GM19438 (cell line): ENCODE data around the gene KL.

ENCODE experiments used
- ATAC-seq: cut with Tn5 transposase; IDR thresholded peaks from one replicate; pipeline ENCODE4 v1.9.1; 2021; ENCODE audit warnings: low read depth; ENCODE audit not compliant: unreplicated experiment

Gene KL

DNA sequence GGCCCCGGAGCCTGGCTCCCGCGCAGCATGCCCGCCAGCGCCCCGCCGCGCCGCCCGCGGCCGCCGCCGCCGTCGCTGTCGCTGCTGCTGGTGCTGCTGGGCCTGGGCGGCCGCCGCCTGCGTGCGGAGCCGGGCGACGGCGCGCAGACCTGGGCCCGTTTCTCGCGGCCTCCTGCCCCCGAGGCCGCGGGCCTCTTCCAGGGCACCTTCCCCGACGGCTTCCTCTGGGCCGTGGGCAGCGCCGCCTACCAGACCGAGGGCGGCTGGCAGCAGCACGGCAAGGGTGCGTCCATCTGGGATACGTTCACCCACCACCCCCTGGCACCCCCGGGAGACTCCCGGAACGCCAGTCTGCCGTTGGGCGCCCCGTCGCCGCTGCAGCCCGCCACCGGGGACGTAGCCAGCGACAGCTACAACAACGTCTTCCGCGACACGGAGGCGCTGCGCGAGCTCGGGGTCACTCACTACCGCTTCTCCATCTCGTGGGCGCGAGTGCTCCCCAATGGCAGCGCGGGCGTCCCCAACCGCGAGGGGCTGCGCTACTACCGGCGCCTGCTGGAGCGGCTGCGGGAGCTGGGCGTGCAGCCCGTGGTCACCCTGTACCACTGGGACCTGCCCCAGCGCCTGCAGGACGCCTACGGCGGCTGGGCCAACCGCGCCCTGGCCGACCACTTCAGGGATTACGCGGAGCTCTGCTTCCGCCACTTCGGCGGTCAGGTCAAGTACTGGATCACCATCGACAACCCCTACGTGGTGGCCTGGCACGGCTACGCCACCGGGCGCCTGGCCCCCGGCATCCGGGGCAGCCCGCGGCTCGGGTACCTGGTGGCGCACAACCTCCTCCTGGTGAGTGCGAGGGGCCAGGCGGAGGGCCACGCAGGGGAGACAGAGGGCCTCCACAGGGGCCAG lies at the start of gene KL:
KL (plus strand) TSS at position 10 of the 909 bp plus-strand sequence; CDS start at position 28, 18 bp downstream.
- peak; percentile 42 for ATAC-seq

DNA sequence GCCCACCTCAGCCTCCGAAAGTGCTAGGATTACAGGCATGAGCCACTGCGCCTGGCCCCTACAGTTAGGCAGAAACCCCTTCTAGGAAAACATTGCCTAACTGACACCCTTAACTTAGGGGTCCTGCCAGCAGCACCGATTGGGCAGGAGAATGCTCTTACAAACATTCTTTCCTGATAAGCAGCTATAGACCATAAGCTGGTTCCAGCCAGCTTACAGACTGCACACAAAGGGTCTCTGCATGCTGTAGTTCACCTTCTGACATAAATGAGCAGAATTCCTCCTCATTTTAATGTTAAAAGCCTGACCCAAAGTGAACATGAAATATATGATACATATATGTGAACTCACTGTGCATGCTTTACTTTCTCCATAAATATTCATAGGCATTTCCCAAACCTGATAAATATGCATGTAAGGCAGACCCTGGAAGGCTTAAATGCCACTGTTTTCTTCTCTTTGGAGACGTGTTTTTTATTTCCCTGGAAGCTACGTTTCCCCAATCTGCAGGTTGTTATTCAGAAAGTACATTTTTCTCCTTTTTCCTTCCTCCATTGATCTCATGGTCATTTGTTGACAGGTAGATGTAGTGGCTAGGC lies 48.5 kb upstream of the KL start:
- ATAC-seq = no peak

DNA sequence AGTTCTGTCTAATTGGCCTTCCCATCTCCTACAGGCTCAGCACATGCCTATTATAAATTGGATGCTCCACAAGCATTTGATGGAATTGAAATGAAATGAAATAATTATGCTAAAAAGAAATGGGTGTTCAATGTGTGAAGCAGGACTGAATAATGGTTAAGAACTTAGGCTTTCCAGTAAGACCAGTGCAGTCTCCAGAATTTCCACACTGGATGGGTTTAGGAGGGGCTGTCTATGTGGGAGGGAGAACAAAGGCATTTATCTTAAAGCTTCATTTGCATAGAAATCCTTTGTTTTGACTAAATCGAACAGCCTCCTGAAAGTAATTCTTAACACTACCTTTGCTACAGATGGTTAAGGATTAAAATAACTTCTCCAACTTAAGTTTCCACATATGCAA lies 47.9 kb upstream of the KL start:
- no peak for ATAC-seq

DNA sequence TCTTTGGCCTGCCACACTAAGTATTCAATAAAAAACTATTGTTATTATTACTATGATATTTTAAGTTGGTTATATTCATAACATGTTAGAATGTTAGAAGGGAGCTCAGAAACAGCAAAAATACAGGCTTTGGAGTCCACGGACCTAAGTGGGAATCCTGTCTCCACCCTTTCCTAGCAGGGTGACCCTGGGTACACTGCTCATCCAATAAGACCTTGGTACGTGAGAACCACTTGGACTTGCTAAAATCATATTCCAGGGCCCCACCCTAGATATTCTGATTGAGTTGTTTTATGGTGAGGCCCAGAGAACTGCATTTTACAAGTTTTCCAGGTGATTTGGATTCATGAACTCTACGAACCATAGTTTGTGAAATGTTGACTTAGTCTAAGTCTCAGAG lies 47.4 kb upstream of the KL start:
- no peak for ATAC-seq

DNA sequence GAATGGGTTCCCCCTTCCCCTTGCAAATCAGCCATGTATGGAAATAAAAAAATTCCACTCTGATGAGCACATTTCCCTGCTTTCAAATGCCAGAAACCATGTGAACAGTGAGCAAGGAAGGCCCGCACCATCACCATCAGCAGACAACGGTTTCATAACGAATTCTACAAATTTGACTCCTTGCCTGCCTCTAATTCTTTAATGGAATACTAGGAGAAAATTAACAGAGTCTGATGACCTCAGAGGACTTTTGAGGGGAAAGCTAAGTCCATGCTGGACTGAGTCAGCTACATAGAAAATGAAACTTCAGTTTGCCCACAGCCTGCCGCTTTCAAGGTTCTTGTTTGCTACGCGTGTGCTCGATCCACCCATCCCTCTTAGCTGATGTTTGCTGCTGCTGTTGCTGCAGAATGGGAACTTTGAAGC lies 46.7 kb upstream of the KL start:
- ATAC-seq = peak; percentile 89

DNA sequence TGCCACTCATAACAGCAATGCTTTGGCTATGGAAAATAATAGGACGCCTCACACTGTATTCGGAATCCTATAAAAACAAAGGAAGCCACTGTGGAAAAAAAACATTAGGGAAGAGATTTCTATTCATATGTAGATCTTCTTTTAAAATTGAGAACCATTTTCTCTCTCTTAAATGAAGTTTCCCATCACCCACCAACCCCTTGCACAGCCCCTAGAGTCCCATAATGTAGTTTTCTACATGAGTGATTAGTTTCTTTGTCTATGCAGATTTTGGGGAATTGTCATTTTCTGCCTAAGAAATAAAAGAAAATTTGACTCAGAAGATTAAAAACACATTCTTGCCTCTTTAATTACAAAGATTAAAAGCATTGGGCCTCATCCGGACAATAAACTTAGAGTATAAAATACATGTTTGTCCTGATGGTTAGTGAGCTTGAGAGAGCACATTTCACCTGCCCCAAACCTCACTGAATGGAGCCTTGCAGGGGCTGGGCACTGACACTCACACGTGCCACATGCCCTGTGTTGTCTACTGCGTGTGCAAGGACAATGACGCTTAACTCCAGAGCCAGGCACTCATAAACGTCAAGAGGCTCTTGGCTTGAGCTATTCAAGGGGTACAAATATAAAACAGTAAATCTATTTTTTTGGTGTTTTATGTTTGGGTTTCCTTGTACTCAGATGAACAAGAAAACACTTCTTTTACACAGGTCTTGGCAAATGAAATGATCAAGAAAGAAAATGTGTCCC lies 40.0 kb upstream of the KL start:
- ATAC-seq = no peak

DNA sequence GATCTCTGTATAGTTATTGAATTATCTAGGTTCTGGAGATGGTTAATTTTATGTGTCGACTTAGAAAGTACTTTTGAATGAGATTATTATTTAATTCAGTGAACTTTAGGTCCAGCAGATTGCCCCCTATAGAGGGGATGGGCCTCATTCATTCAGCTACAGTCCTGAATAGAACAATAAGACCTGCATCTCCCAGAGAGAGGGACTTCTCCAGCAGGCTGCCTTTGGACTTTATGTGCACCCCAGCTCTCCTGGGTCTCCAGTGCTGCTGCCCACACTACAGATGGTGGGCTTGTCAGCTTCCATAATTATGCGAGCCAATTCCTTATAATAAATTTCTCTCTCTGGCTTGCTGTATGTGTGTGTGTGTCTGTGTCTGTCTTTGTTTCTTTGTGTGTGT lies 39.3 kb upstream of the KL start:
- no peak for ATAC-seq

DNA sequence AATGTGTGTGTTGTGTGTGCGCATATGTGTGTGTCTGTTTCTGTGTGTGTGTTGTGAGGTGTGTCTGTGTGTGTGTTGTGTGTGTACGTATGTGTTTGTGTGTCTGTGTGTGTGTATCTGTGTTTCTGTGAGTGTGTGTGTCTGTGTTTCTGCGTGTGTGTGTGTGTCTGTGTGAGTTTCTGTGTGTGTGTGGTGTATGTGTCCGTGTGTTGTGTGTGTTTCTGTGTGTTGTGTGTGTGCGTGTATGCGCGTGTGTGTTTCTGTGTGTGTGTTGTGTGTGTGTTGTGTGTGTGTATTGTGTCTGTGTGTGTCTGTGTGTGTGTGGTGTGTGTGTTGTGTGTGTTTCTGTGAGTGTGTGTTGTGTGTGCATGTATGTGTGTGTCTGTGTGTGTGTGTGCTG lies 38.9 kb upstream of the KL start:
- no peak for ATAC-seq

DNA sequence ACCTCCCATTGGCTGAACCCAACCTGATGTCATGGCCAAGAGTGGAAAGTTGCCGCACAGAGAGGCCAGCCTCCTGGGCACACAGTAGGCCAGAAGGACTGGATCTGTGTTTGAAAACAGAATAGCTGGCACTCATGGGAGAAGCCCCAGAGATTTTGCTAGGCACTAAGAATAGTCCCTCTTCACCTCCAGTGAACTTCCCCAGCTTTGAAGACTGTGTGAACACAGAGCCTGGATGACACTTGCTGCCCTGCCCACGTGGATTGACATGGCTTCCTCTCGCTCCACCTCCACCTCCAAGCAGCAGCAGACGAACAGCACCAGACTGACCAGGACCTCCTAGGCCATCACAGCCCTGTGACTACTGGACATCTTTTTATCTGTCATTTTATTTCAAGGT lies 37.9 kb upstream of the KL start:
- ATAC-seq = no peak

DNA sequence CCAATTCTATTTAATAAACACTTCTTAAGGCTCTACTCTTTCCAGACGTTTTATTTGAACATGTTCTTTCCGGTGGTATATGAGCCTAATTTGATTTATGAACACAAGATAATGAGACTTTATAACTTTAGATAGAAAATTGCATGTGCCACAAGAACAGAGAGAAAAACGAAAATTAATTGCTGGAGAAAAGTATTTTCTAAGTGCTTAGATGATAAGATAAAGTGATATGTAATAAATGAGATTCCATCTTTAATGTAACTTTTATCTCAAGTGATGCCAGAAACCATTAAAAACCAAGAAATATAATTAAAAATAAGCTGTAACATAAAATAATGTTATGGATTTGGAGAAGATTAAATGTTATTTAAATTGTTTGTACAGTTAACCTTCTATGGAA lies 33.2 kb upstream of the KL start:
- no peak for ATAC-seq

DNA sequence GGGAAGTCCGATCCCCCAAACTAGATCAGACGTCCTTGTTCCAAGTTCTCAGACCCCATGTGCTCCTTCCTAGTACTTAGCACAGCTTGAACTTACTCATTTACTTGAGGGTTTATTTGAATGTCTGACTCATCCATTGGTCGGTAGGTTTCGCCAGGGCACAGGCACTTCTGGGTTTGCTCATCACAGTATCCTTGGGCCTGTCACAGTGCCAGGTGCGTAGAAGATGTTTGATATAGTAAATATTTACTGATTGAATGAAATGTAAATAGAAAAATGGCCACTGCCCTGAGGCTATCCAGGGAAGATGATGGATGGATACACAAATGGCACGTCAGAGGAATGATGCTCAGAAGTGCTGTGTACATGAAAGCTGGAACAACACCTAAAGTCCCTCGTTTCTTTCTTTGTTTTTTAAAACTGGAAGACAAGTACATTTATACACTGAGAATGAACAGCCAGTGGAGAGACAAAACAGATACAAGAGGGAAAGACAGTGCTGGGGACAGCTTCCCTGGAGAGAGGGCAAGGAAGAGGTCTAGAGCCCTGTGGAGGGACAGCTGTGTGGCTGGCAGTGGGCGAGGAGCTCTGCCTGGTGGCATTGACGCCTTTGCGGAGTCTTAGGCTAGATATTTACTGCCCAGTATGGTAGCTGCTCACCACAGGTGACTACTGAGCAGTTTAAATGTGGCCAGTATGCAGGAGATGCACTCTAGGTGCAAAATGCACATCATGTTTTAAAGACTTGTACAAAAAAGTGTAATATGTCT lies 31.2 kb upstream of the KL start:
- ATAC-seq = no peak

DNA sequence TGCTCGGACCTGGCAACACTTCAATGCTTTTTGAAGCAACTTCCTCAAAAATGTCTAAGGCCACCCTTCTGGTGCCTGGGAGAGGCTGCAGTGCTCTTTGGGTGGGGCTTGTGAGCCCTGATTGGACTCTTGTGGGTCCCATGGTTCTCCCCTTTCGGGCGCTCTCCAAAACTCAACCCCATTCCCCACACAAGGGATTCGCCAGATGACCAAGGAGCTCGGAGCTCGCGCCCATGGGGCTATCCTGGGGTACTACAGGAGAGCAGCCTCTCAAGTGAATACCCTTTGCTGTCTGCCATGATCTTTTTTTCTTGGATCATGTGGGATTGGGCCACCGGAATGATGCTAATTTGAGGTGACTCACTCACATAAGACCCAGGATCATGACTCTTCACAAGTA lies 29.7 kb upstream of the KL start:
- ATAC-seq = no peak

DNA sequence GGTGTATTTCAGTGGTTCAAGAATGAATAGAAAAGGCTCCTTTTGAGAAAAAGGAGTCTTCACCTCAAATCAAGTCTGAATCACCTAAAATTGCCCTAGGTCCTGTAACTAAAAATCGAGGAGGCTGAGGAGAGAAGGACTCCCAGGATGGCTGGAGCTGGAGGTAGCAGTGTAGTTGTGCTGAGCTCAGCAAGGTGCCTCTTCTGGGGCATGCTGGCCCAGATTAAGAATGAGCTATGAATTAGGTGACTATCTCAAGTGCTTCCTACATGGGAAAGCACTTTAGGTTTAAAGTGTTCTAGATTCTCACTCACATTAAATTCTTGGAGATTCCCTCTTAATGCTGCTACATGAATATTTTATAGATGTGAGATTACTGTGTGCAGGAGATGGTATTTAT lies 28.8 kb upstream of the KL start:
- ATAC-seq = no peak

DNA sequence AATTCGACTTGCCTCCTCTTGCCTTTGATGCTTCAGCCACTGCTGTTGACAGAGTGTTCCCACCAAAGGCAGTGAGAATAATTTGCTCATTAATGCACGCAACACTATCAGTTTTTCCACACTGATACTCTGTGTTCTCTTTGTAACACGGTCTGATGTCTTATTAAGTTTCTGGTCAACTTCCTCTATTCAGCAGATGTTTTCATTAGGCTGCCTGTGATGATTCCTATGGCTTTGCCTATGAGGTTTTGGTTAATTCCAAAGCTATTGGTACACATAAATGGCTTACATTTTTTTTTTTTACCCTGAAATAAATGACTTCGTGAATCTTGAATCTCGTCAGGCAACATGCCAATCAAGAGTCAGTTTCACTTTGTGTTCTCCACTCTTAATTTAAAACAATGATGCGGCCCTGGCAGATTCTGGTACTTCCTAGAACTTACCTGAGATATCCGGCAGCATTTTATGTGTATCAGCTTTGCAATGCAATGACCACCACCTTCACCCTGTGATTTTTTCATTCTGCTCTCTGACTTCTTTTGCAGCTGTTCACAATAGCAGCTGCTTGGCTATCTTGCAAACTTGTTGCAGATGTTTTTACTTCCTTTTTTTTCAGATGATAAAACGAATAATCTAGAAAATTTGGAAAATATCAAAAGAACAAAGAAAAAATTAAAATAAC lies 27.5 kb upstream of the KL start:
- no peak for ATAC-seq

DNA sequence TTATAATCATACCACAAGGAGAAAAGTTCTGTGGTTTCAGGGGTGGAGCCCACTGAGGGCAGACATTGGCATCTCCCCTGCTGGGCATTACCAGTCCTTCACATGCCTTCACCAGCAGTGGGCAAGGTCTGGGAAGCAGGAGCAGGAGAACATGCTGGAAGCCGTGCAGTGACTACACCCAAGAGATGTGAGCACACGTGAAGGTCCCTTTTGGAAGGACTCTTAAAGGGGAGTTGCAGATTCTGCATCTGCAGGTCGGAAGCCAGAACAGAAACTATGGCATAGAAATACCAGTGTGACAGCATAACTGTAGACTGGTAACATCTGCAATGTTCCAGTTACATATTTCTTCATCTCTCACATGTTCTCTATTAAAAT lies 26.9 kb upstream of the KL start:
- no peak for ATAC-seq

DNA sequence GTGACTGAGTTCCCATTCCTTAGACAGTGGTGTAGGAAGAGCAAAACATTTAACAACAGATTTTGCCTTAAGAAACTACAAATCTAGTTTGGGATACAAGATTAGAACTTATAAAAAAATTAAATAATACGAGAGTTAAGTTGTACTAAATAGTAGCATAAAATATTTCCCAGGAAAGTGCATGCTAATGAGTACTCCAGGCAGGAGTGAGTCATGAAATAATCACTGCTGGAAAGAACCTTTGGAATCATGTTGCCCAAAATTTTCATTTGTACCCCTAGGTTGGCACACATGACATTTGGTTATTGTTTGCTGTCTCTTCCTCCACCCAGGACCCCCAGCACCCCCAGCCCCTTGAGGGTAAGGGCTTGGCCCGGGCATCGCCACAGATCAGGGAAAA lies 26.3 kb upstream of the KL start:
- no peak for ATAC-seq

DNA sequence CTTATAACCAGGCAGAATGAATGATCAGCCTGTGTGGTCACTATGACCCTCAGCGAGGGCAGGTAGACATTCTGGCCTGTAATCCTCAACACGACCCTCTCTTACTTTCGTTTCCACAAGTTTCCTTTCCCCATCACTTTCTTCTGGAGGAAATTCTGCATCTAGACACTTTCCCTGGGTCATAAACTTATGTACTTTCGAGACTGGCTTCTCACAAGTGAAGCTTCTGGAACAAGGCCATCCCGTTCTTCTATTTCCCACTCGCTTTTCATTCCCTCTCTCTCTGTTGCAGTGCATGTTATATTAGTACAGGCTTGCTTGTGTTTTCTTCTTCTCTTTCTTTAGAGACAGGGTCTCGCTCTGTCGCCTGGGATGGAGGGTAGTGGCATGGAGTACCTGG lies 23.1 kb upstream of the KL start:
- ATAC-seq = no peak

DNA sequence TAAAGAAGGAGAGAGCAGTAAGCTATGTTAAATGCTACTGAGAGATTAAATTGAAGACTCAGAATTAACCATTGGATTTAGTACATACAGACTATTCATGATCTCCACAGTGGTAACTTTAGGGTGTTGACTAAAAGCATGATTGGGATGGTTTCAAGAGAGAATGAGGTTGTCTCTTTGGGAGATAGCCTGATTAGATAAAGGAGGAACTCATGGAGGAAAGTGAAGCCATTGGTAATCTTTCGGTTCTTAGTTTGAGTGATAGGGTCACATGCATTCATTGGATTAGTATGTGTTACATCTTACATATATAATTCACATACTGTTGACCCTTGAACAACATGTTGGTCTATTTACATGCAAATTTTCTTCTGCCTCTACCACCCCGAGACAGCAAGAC lies 18.8 kb upstream of the KL start:
- ATAC-seq = no peak

DNA sequence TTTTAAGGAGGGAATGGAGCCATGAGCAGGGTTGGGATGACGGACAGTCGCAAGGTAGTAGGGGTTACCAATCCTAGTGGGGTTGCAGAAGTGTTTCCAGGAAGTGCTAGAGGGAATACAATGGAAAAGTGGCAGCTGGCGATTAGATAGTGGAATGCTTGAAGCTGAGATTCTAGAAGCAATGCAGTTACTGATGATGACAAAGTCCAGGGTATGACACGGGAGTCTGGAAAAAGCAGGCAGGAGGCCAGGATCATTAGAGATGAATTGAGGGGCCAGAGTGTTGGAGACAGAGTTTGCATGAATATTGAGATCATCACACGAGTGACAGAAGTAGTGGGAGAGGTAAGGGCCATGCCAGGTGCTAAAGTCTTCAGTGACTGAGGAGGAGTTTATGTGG lies 17.3 kb upstream of the KL start:
- no peak for ATAC-seq

DNA sequence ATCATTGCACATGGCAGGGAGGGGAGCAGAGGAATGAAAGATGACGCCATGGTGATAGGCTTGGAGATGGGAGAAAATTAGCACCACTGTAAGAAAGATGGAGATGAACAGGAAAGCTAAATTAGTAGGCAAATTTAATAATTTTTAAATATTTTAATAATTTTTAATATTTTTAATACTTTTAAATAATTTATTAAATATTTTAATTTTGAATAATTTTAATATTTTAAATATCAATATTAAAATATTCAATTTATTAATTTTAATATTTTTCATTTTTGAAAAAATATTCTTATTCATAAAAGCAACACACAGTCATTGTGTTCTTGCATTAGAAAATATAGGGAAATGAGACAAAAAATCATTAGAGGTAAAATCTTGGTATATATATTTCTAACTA lies 15.9 kb upstream of the KL start:
- ATAC-seq = no peak
